A549 treated with dexamethasone at 1 μM for 4 hours (cell line): Measurements from ENCODE around the gene SLC25A47. TPM values are rescaled to one million over a fixed set of nuclear protein-coding genes. Genes with fewer than 3 reads are reported as not detected.

ENCODE experiments used
- total RNA-seq: library from RNA; stranded (reverse); fragments of 200-300 nt; extraction: Qiagen RNA extraction; gene quantifications from 5 replicates; pipeline ENCODE4 v1.2.3, GENCODE V29; 2022

Gene SLC25A47
- not detected in 5 replicates for total RNA-seq

GRCh38 chr14:100323121-100323941 lies at the start of gene SLC25A47:
Gene SLC25A47, plus strand, starts transcription at chr14:100323339. Its CDS starts 76 bp downstream, at chr14:100323415.

GRCh38 chr14:100306101-100306997 lies 16.8 kb upstream of the SLC25A47 start, which contains the start of gene SLC25A29:
Gene SLC25A29, minus strand, starts transcription at chr14:100306444. Its CDS starts 212 bp downstream, at chr14:100306232.

GRCh38 chr14:100375963-100376735 lies 53.0 kb downstream of the SLC25A47 start, which contains the start of gene WDR25:
Gene WDR25, plus strand, starts transcription at chr14:100376485.

Other genes with a start within 250 kb of the SLC25A47 start
- 1.5 to 3.3 TPM (median 2.8 TPM) in 5 replicates for gene DEGS2, start 163.7 kb upstream of the SLC25A47 start, total RNA-seq
- 66.0 to 78.8 TPM (median 68.8 TPM) in 5 replicates for gene YY1, start 84.2 kb upstream of the SLC25A47 start, total RNA-seq
- 7.1 to 10.2 TPM (median 8.6 TPM) in 5 replicates for gene SLC25A29, start 16.9 kb upstream of the SLC25A47 start, total RNA-seq
- gene WDR25, start 53.1 kb downstream of the SLC25A47 start, total RNA-seq = 8.1 to 10.5 TPM (median 10.0 TPM) in 5 replicates